GM12878 (cell line): ENCODE data around the gene RGS2. TPM values are rescaled to one million over a fixed set of nuclear protein-coding genes. Genes with fewer than 3 reads are reported as not detected.

Source experiments
- ATAC-seq: fragments of 200-7000 bp; cut with Tn5 transposase; 3 replicates; pipeline ENCODE4 v1.9.1; 2020; ENCODE audit warnings: mild to moderate bottlenecking, moderate library complexity
- BruUV-seq: library from RNA; stranded (reverse); fragments of 400-500 nt; replicated peaks from 2 replicates; lab custom pipeline; 2021; lab: Mats Ljungman, UMichigan
- CTCF ChIA-PET: fragments of 300-600 bp; sonication (Branson Sonifier 250); formaldehyde crosslinking; extraction: SDS; loops from one replicate; lab custom pipeline; 2021; ENCODE audit warnings: inconsistent platforms; lab: Yijun Ruan, JAX
- POLR2A ChIA-PET: fragments of 350-600 bp; formaldehyde crosslinking; extraction: SDS; loops from one replicate; lab custom pipeline; 2021; ENCODE audit warnings: inconsistent platforms; lab: Charles Lee
- RAD21 ChIA-PET: fragments of 300-600 bp; sonication (Branson Sonifier 250); formaldehyde crosslinking; loops from one replicate; lab custom pipeline; 2023; ENCODE audit warnings: antibody characterized with exemption; ENCODE audit not compliant: unreplicated experiment; lab: Charles Lee
- SMC1A ChIA-PET: fragments of 300-600 bp; sonication (Branson Sonifier 250); formaldehyde crosslinking; loops from one replicate; lab custom pipeline; 2023; ENCODE audit not compliant: unreplicated experiment, uncharacterized antibody; lab: Charles Lee
- DNase-seq: peaks from one replicate; pipeline ENCODE4 v3.0.0-alpha.2; 2011; ENCODE audit warnings: low read depth, low spot score
- FAIRE-seq: peaks from 3 replicates; lab custom pipeline; 2011; peaks lifted over from hg19 to GRCh38; lab: Jason Lieb, UNC
- H2AFZ ChIP-seq: 2 replicates; pipeline ENCODE4 v1.6.0; 2011; ENCODE audit warnings: low read depth, low read length, control low read depth; ENCODE audit not compliant: control insufficient read depth
- H3K27ac ChIP-seq: 2 replicates; pipeline ENCODE4 v1.5.1; 2011; ENCODE audit warnings: control low read depth; ENCODE audit not compliant: control insufficient read depth, insufficient read depth
- H3K27me3 ChIP-seq, 2 experiments: replicated peaks in 1 of 2; 2 replicates each; pipeline versions ENCODE4 v1.6.0 to v1.6.1; 2011; ENCODE audit warnings: low read length in 1 of 2; ENCODE audit not compliant: control insufficient read depth in 2 of 2, insufficient read depth in 2 of 2
- H3K36me3 ChIP-seq, 2 experiments: 2 replicates each; pipeline ENCODE4 v1.5.1; 2011; ENCODE audit warnings: low read length in 1 of 2; ENCODE audit not compliant: control insufficient read depth in 2 of 2, insufficient read depth in 2 of 2
- H3K4me1 ChIP-seq: 2 replicates; pipeline ENCODE4 v1.6.1; 2011; ENCODE audit warnings: mild to moderate bottlenecking, low read length, moderate library complexity, mixed read lengths; ENCODE audit not compliant: control insufficient read depth, insufficient read depth
- H3K4me2 ChIP-seq: 2 replicates; pipeline ENCODE4 v1.6.0; 2011; ENCODE audit warnings: control low read depth; ENCODE audit not compliant: control insufficient read depth, insufficient read depth
- H3K4me3 ChIP-seq: fragments of 200-600 bp; sonication (generic); 2 replicates; pipeline ENCODE4 v1.5.1; 2016
- H3K79me2 ChIP-seq: 2 replicates; pipeline ENCODE4 v1.6.0; 2011; ENCODE audit warnings: low read length; ENCODE audit not compliant: control insufficient read depth, insufficient read depth
- H3K9ac ChIP-seq: 2 replicates; pipeline ENCODE4 v1.8.0; 2011; ENCODE audit warnings: low read length, control low read depth, mixed read lengths; ENCODE audit not compliant: control insufficient read depth, insufficient read depth
- H3K9me3 ChIP-seq: replicated peaks from 3 replicates; pipeline ENCODE4 v1.5.1; 2011; ENCODE audit warnings: mild to moderate bottlenecking, low read length; ENCODE audit not compliant: control insufficient read depth, insufficient read depth
- H4K20me1 ChIP-seq: 2 replicates; pipeline ENCODE4 v1.6.0; 2011; ENCODE audit not compliant: control insufficient read depth, insufficient read depth
- ATF3 ChIP-seq: IDR thresholded peaks from 2 replicates; pipeline ENCODE4 v1.6.1; 2011; ENCODE audit warnings: low read depth, mild to moderate bottlenecking, low read length, moderate library complexity, borderline replicate concordance; ENCODE audit errors: extremely low read depth
- CBFB ChIP-seq: IDR thresholded peaks from 2 replicates; pipeline ENCODE4 v1.6.1; 2016; ENCODE audit warnings: antibody characterized with exemption, low read depth
- DPF2 ChIP-seq: fragments of 450-650 bp; IDR thresholded peaks from 2 replicates; pipeline ENCODE4 v1.6.1; 2017; ENCODE audit warnings: mild to moderate bottlenecking
- GABPA ChIP-seq: IDR thresholded peaks from 2 replicates; pipeline ENCODE4 v1.6.1; 2014; ENCODE audit warnings: antibody characterized with exemption, low read depth, mild to moderate bottlenecking, inconsistent platforms
- IRF5 ChIP-seq: fragments of 450-650 bp; IDR thresholded peaks from 2 replicates; pipeline ENCODE4 v1.6.1; 2017; ENCODE audit warnings: borderline replicate concordance
- LARP7 ChIP-seq: fragments of 450-650 bp; IDR thresholded peaks from 2 replicates; pipeline ENCODE4 v1.6.1; 2017; ENCODE audit warnings: mild to moderate bottlenecking
- NFYA ChIP-seq: IDR thresholded peaks from 2 replicates; pipeline ENCODE4 v1.6.1; 2011; ENCODE audit warnings: low read depth, mild to moderate bottlenecking, low read length, improper control_type of control experiment, borderline replicate concordance
- PRDM15 ChIP-seq: fragments of 450-650 bp; formaldehyde crosslinking; IDR thresholded peaks from 2 replicates; pipeline ENCODE4 v1.4.0; 2020; ENCODE audit warnings: mild to moderate bottlenecking, moderate library complexity
- SIX5 ChIP-seq: IDR thresholded peaks from 2 replicates; pipeline ENCODE4 v1.6.1; 2011; ENCODE audit warnings: mild to moderate bottlenecking, low read depth, low read length, moderate library complexity; ENCODE audit not compliant: severe bottlenecking
- SMAD1 ChIP-seq: fragments of 450-650 bp; IDR thresholded peaks from 2 replicates; pipeline ENCODE4 v1.6.1; 2018; ENCODE audit warnings: mild to moderate bottlenecking, low read depth; ENCODE audit not compliant: partially characterized antibody
- TBL1XR1 ChIP-seq: IDR thresholded peaks from 2 replicates; pipeline ENCODE4 v1.6.1; 2012; ENCODE audit warnings: low read depth, low read length, improper control_type of control experiment
- ZBTB40 ChIP-seq: fragments of 450-650 bp; IDR thresholded peaks from 2 replicates; pipeline ENCODE4 v1.6.1; 2016; ENCODE audit warnings: mild to moderate bottlenecking, moderate library complexity, borderline replicate concordance
- ZNF622 ChIP-seq: fragments of 450-650 bp; IDR thresholded peaks from 2 replicates; pipeline ENCODE4 v1.6.1; 2017; ENCODE audit warnings: mild to moderate bottlenecking, inconsistent platforms
- ZZZ3 ChIP-seq: IDR thresholded peaks from 2 replicates; pipeline ENCODE4 v1.6.1; 2011; ENCODE audit warnings: low read depth; ENCODE audit not compliant: control insufficient read depth, insufficient read length
- WGBS: methylation state at CpG from one replicate; pipeline ENCODE4 v1.1.6; 2016; ENCODE audit warnings: low lambda C conversion rate; ENCODE audit not compliant: insufficient replicate concordance, insufficient coverage; ENCODE audit errors: missing lambda C conversion rate; 5-methylcytosine and 5-hydroxymethylcytosine counted together
- in situ Hi-C: fragments of 300-500 bp; cut with MboI; formaldehyde crosslinking; loops from 9 replicates; pipeline ENCODE4 v1.14.3; 2018; ENCODE audit warnings: mixed read lengths
- intact Hi-C: fragments of 100-400 bp; cut with micrococcal nuclease; formaldehyde crosslinking; loops from one replicate; pipeline ENCODE4 v1.14.2; 2022; ENCODE audit not compliant: unreplicated experiment
- polyA plus RNA-seq, 11 experiments: library from polyadenylated mRNA; depleted of rRNA in 4 of 11; unstranded in 6 of 11; stranded (reverse) in 5 of 11; fragments of >200 nt; fragmentation: Nextera tagmentation in 4 of 11; fragmentation: Illumina TruSeq in 1 of 11; extraction: Ambion mirVana in 4 of 11; extraction: Trizol in 1 of 11; gene quantifications; 1 replicate in 1 of 11; 2 replicates in 10 of 11; pipeline versions ENCODE4 v1.2.1 to v1.2.3, GENCODE V29; 2011 to 2016; ENCODE audit warnings: inconsistent platforms in 2 of 11, missing spikeins in 2 of 11, low read depth in 1 of 11
- total RNA-seq, 4 experiments: library from RNA; depleted of rRNA in 3 of 4; stranded (reverse); fragments of >200 nt in 3 of 4; fragmentation: Illumina TruSeq in 1 of 4; extraction: Trizol in 1 of 4; gene quantifications; 2 replicates each; pipeline versions ENCODE4 v1.2.1 to v1.2.3, GENCODE V29; 2013 to 2021

Gene RGS2
- total and polyA plus RNA-seq, 10 of the 15 experiments (the other 5 are each of a cell fraction or from before 2014, with no cell fraction given) = 0.27 to 2.3 (median 0.98) TPM

GRCh38 chr1:192811006-192811405 is 2.2 kb downstream of the RGS2 start:
- ChIA-PET SMC1A (interaction anchor here (0.9 to 13.8 kb wide), 7 partner anchors 9 to 336 kb away, joined by 3 to 114 read pairs (median 3); no protein-coding TSS in a partner anchor), CTCF (interaction anchor here (0.7 to 13.5 kb wide), 10 partner anchors 10 to 337 kb away, joined by 3 to 168 read pairs (median 4); no protein-coding TSS in a partner anchor), RAD21 (interaction anchor here (0.9 to 2.7 kb wide), 4 partner anchors 92 to 309 kb away, joined by 3 to 7 read pairs (median 4); no protein-coding TSS in a partner anchor), POLR2A (no interaction called here)
- peaks cover 0 to 5% of the 10 kb centered on the region in 2 experiments; a peak in 3 of 4 replicates for H3K27me3 ChIP-seq
- in situ Hi-C loops (loop anchor here (10.0 kb wide), 1 partner anchor 314 kb away; the partner anchor contains the start of gene CDC73), intact Hi-C loops (no loop called here)
- H3K4me2 ChIP-seq = no peak overlapping the region
- H3K9ac ChIP-seq = no peak overlapping the region
- no peak for FAIRE-seq
- BruUV-seq = no TSS peak
- 69% methylated on average over 3 of the region's 3 CpGs for WGBS
- no peaks in the 10 kb centered on the region for H3K36me3 ChIP-seq
- no peaks in the 10 kb centered on the region for H3K9me3 ChIP-seq
- no peaks in the 10 kb centered on the region; the same call in 1 of the 2 replicates for H4K20me1 ChIP-seq
- no peak for DNase-seq
- no peaks in the 10 kb centered on the region for H3K79me2 ChIP-seq
- no peak overlapping the region for H3K27ac ChIP-seq
- H2AFZ ChIP-seq = no peak overlapping the region
- no peak for ATAC-seq
- peaks cover 11% of the 10 kb centered on the region for H3K4me1 ChIP-seq
- H3K4me3 ChIP-seq = no peak overlapping the region
- no peak for TF ChIP-seq IRF5
- TF ChIP-seq PRDM15 (CRISPR knock-in tag) = no peak
- no peak for TF ChIP-seq ZBTB40
- no peak for TF ChIP-seq SMAD1
- TF ChIP-seq SIX5 = no peak
- no peak for TF ChIP-seq LARP7
- no peak for TF ChIP-seq ATF3
- no peak for TF ChIP-seq GABPA
- no peak for TF ChIP-seq TBL1XR1
- no peak for TF ChIP-seq DPF2
- TF ChIP-seq ZZZ3 = no peak
- no peak for TF ChIP-seq NFYA
- TF ChIP-seq CBFB = no peak
- TF ChIP-seq ZNF622 = no peak
